ENCODE data around the gene COMMD1. TPM values are rescaled to one million over a fixed set of nuclear protein-coding genes. Genes with fewer than 3 reads are reported as not detected.
"Not testable (repeated sequence)": the region's sequence is repeated elsewhere in the genome, so short reads cannot be mapped to it uniquely, and the experiment has no call there.

The COMMD1 gene
- polyA plus RNA-seq, 1 donor from 2014 or later: 69.1 TPM

- H3K9me3 ChIP-seq (ENCODE audit: low read length); H3K27me3 ChIP-seq (ENCODE audit: insufficient read depth, low read depth, low read length); H2AFZ ChIP-seq (ENCODE audit: low read depth, low read length); H3K79me2 ChIP-seq (replicated peaks; ENCODE audit: insufficient read depth, low read length); H3K4me2 ChIP-seq (ENCODE audit: low read length); H3K4me3 ChIP-seq (ENCODE audit: low read length); H4K20me1 ChIP-seq (ENCODE audit: insufficient read depth); H3K36me3 ChIP-seq (ENCODE audit: insufficient read depth, low read length); H3K27ac ChIP-seq (ENCODE audit: low read length); H3F3A ChIP-seq (ENCODE audit: insufficient read depth, low read length, poor library complexity, severe bottlenecking); H3K9me2 ChIP-seq (ENCODE audit: insufficient read depth, low read length); H3K9ac ChIP-seq (ENCODE audit: low read length): not testable (repeated sequence)
Measured at GRCh38 chr2:61914794-61915193, 9.3 kb downstream of the COMMD1 start.

GRCh38 chr2:61920548-61920947, 15.1 kb downstream of the COMMD1 start:
- Histone ChIP-seq H3K9ac (ENCODE audit: low read length) (no peak overlapping the region), H3K4me3 (ENCODE audit: low read length) (no peak overlapping the region), H3F3A (ENCODE audit: insufficient read depth, low read length, poor library complexity, severe bottlenecking) (no peaks in the 10 kb centered on the region), H3K4me2 (ENCODE audit: low read length) (no peak overlapping the region), H3K36me3 (ENCODE audit: insufficient read depth, low read length) (no peaks in the 10 kb centered on the region), H4K20me1 (ENCODE audit: insufficient read depth) (no peaks in the 10 kb centered on the region), H3K27ac (ENCODE audit: low read length) (no peak overlapping the region), H2AFZ (ENCODE audit: low read depth, low read length) (no peak overlapping the region), H3K9me3 (ENCODE audit: low read length) (no peaks in the 10 kb centered on the region), H3K27me3 (ENCODE audit: insufficient read depth, low read depth, low read length) (no peaks in the 10 kb centered on the region), H3K79me2 (replicated peaks; ENCODE audit: insufficient read depth, low read length) (no peaks in the 10 kb centered on the region), H3K9me2 (ENCODE audit: insufficient read depth, low read length) (no peaks in the 10 kb centered on the region)
- TF ChIP-seq SMC3 (conservative IDR thresholded peaks at IDR 0.05; ENCODE audit: poor library complexity) (no peak), EP300 (conservative IDR thresholded peaks at IDR 0.05; ENCODE audit: poor library complexity, severe bottlenecking) (no peak), TAF1 (IDR thresholded peaks at IDR 0.05; ENCODE audit: low read depth) (no peak)

- Histone ChIP-seq H3K79me2 (replicated peaks; ENCODE audit: insufficient read depth, low read length) (no peaks in the 10 kb centered on the region), H3K36me3 (ENCODE audit: insufficient read depth, low read length) (no peaks in the 10 kb centered on the region), H3K4me3 (ENCODE audit: low read length) (no peak overlapping the region), H3K27me3 (ENCODE audit: insufficient read depth, low read depth, low read length) (no peaks in the 10 kb centered on the region), H3F3A (ENCODE audit: insufficient read depth, low read length, poor library complexity, severe bottlenecking) (no peaks in the 10 kb centered on the region), H3K9ac (ENCODE audit: low read length) (no peak overlapping the region), H3K9me3 (ENCODE audit: low read length) (no peaks in the 10 kb centered on the region), H2AFZ (ENCODE audit: low read depth, low read length) (no peak overlapping the region), H3K9me2 (ENCODE audit: insufficient read depth, low read length) (no peaks in the 10 kb centered on the region), H3K4me2 (ENCODE audit: low read length) (no peak overlapping the region), H3K27ac (ENCODE audit: low read length) (no peak overlapping the region), H4K20me1 (ENCODE audit: insufficient read depth) (no peaks in the 10 kb centered on the region)
- TF ChIP-seq RAD21 (conservative IDR thresholded peaks at IDR 0.05): no peak
- no peak for TF ChIP-seq TAF1 (IDR thresholded peaks at IDR 0.05; ENCODE audit: low read depth)
- no peak for TF ChIP-seq EZH2 (IDR thresholded peaks at IDR 0.05; ENCODE audit: borderline replicate concordance, insufficient read depth, low read length, poor library complexity, severe bottlenecking)
- no peak for TF ChIP-seq REST (IDR thresholded peaks at IDR 0.05; ENCODE audit: borderline replicate concordance)
- TF ChIP-seq MXI1 (conservative IDR thresholded peaks at IDR 0.05; ENCODE audit: poor library complexity, severe bottlenecking): no peak
- no peak for TF ChIP-seq CTCF (IDR thresholded peaks at IDR 0.05; ENCODE audit: poor library complexity, severe bottlenecking)
- TF ChIP-seq SMC3 (conservative IDR thresholded peaks at IDR 0.05; ENCODE audit: poor library complexity): no peak
- no peak for TF ChIP-seq POLR2AphosphoS5 (IDR thresholded peaks at IDR 0.05)
- no peak for TF ChIP-seq EP300 (conservative IDR thresholded peaks at IDR 0.05; ENCODE audit: poor library complexity, severe bottlenecking)
Measured at GRCh38 chr2:61922714-61923113, 17.2 kb downstream of the COMMD1 start.
